GM21360 (cell line): ENCODE results near the gene ARHGEF18.
A peak's percentile ranks its signal among the peaks of the same experiment; 100 is the strongest.

Experiments used
- ATAC-seq: cut with Tn5 transposase; IDR thresholded peaks from one replicate; pipeline ENCODE4 v1.9.1; 2021; ENCODE audit warnings: mild to moderate bottlenecking, moderate library complexity; ENCODE audit not compliant: unreplicated experiment

The ARHGEF18 gene

GRCh38 chr19:7381073-7381390 is 32.3 kb downstream of the ARHGEF18 start:
- ATAC-seq, result no peak

GRCh38 chr19:7382694-7383093 is 34.0 kb downstream of the ARHGEF18 start:
- no peak for ATAC-seq

GRCh38 chr19:7383284-7383683 is 34.5 kb downstream of the ARHGEF18 start:
- no peak for ATAC-seq

GRCh38 chr19:7385062-7385461 is 36.3 kb downstream of the ARHGEF18 start:
- no peak for ATAC-seq

GRCh38 chr19:7386308-7386707 is 37.6 kb downstream of the ARHGEF18 start:
- no peak for ATAC-seq

GRCh38 chr19:7386769-7387168 is 38.0 kb downstream of the ARHGEF18 start:
- no peak for ATAC-seq

GRCh38 chr19:7391218-7391670 is 42.5 kb downstream of the ARHGEF18 start:
- no peak for ATAC-seq

GRCh38 chr19:7393459-7393858 is 44.7 kb downstream of the ARHGEF18 start:
- ATAC-seq, result no peak

GRCh38 chr19:7393939-7394730 is 45.4 kb downstream of the ARHGEF18 start:
- no peak for ATAC-seq

GRCh38 chr19:7394731-7395359 is 46.1 kb downstream of the ARHGEF18 start:
- ATAC-seq, result peak; percentile 61

- peak; percentile 14 for ATAC-seq
Observed at GRCh38 chr19:7395360-7396066, 46.8 kb downstream of the ARHGEF18 start.

- ATAC-seq, result no peak
Observed at GRCh38 chr19:7397687-7398086, 49.0 kb downstream of the ARHGEF18 start.
